ENCODE results near the gene SLC51B.
"Not testable (repeated sequence)": the region's sequence is repeated elsewhere in the genome, so short reads cannot be mapped to it uniquely, and the experiment has no call there.

SLC51B gene

DNA sequence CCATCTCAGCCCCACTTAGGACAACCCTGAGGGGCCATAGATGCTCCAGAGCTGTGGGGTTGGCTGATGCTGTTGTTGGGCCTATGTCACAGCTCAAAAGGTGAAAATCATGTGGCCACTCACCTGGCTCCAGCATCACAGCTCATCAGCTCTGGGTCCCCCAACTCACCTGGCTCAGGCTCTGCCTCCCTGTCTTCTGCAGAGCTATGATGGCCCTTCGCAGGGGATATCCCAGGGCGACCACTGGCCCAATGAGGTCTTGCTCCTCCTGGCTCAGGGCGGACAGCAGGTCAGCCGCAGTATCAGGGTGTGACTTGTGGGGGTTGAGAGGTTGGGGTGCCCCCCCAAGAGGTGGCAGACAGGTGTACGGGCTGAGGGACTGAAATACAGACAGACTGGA, 54.1 kb downstream of the SLC51B start:
- no peak for DNase-seq (ENCODE audit: low read depth, low spot score)

GRCh38 chr15:65099801-65100200, 54.6 kb downstream of the SLC51B start:
- DNase-seq (ENCODE audit: low read depth, low spot score): not testable (repeated sequence)

DNA sequence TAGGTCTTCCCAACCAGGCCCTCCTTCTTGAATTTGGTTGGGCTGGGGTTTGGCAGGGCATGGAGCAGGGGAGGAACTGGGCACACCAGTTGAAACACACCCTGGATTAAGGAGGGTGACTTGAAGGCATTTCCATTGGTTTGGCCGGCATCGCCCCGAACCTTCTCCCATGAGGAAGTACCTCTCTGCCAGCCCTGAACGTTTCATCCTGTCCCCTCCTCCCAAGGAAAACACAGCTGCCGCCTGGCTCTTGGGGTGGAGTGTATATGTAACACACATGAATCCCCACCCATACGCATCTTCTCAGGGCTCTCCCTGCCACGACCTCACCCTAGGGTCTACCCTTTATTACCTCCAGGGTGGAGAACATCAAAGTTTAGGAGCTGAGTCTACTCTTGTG, 55.3 kb downstream of the SLC51B start:
- no peak for DNase-seq (ENCODE audit: low read depth, low spot score)

DNA sequence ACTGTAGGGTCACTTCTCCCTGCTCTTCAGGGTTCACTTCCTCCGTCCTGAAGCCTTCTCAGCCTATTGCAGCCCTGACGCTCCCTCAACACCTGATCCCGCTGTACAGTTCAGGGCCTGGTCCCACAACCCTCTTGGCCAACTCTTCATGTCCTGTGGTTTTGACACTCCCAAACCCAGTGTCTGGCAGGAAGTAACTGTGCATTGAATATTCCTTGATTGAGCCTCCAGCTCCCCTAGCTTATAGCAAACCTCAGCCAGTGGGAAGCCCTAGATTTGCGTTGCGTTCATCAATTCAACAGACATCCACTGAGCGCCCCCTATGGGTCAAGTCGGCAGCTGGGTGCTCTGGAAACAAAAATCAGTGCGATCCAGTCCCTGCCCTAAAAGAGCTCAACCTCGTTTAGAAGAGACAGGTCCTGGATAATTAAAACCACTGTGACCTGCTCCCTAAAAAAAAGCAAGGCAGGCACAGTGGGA, 56.3 kb downstream of the SLC51B start:
- peak; percentile 84 for DNase-seq (ENCODE audit: low read depth, low spot score)

- no peak for DNase-seq (ENCODE audit: low read depth, low spot score)
Measured at GRCh38 chr15:65101891-65102708, 56.9 kb downstream of the SLC51B start.

GRCh38 chr15:65102912-65103311, 57.7 kb downstream of the SLC51B start:
- DNase-seq (ENCODE audit: low read depth, low spot score): no peak
